ENCODE measurements around the gene RB1.
"Not testable (repeated sequence)": the region's sequence is repeated elsewhere in the genome, so short reads cannot be mapped to it uniquely, and the experiment has no call there.

The RB1 gene

DNA sequence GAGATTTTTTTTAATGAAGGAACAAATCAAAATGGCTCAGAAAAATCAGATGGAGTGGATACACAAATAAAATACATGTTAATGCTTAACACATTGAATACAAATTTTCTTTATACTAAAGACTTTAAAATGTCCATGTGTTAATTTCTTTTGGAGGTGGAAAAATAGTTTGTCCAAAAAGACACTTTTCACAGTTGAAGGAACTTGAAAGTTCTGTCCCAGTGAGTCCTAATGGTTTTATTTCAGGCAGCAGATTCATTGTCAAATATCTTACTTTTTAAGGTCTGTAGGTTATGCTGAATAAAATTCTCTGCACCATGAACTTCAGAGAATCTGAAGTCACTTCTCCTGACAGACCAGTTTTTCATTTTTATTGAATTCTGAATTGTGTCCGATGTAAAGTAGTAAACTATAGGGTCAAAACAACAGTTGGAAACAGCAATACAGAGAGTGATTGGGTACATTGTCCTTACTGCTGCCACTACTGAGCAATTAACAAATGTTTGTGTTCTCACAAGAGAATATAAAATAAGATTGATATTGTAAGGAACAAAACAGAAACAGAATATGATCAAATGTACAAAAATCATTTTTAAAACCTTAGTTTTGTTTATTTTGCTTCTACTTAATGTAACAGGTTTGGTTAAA, 107.7 kb downstream of the RB1 start:
- Mint-ChIP-seq H3K36me3 (ENCODE audit: insufficient read depth) (peaks cover 22% of the 10 kb centered on the region), H3K27me3 (no peaks in the 10 kb centered on the region), H3K9me3 (no peaks in the 10 kb centered on the region), H3K27ac (peak overlapping the region; percentile 93 to 98), H3K4me3 (peak overlapping the region; percentile 89 to 93), H3K4me1 (ENCODE audit: low read depth in 2 of 2) (peaks cover 17 to 49% of the 10 kb centered on the region in 2 donors)
- DNase-seq = no peak
- ATAC-seq (replicated peaks) = peak; percentile 31

DNA sequence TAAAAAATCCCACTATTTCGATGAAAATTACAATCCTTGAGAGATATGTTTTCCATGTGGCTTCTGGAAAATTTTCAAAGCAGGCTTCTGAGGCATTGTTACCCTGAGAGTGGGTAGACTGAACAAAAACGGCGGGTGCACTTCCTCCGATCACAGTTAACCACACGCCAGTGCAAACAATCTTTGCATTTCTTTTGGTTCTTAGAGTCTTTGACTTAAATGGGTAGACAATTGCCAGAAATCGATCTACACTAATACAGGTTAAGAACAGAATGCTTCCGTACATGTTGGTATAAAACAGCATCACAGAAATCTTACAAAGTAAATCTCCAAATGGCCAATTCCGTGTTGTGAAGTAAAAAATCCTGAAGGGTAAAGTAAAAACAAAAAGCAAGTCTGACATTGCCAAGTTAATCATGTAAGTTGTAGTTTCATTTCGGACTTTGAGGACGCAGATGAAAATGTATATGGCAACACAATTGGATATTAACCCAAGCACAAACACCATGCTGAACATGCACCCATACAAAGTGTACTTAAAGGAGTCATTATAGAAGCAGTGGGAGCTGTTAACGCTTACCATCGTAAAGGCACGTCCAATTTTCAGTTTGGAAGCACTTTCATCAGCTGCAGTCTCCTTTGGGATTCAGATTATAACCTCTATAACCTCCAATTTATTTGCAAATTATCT, 108.4 kb downstream of the RB1 start:
- peak; percentile 65 for ATAC-seq (replicated peaks)

DNA sequence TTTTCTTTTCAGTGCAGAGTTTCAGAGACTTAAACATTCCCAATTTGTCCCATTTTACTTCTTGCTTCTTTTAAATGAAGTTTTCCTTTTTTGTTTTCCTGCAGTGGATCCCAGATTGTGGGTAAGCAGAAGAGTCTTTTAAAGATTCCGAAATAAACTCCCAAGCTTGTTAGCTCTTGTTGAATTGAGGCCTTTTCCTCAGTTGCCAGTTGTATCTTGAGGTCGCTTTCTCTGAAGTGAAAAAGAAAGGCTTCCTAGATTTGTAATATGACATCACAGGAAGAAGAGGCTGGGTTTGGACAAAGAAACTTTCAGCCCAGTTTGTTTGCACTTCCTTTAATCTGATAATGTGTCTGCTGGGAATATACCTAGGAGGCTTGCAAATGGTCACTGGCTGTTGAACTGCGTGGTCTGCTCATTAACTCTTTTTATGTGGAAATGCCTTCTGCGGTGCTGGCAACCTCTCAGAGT, 109.4 kb downstream of the RB1 start, which contains the start of gene LPAR6:
Gene LPAR6 (minus strand): TSS at position 233 of the 471 bp plus-strand sequence. CDS start 690 bp downstream, outside the sequence.
- H3K4me1 Mint-ChIP-seq (ENCODE audit: low read depth in 2 of 2) = peaks cover 15 to 46% of the 10 kb centered on the region in 2 donors
- peak within 1 kb of the TSS; percentile 89 to 93 for H3K4me3 Mint-ChIP-seq
- DNase-seq = no peak
- peaks cover 22% of the 10 kb centered on the region for H3K36me3 Mint-ChIP-seq (ENCODE audit: insufficient read depth)
- peak within 1 kb of the TSS; percentile 93 to 98 for H3K27ac Mint-ChIP-seq
- H3K27me3 Mint-ChIP-seq = no peaks in the 10 kb centered on the region
- H3K9me3 Mint-ChIP-seq = no peaks in the 10 kb centered on the region
- peak; percentile 54 for ATAC-seq (replicated peaks)

More for the DNA sequence above, 108.4 kb downstream of the RB1 start:
- Mint-ChIP-seq H3K36me3 (ENCODE audit: insufficient read depth) (peaks cover 22% of the 10 kb centered on the region), H3K9me3 (no peaks in the 10 kb centered on the region), H3K4me1 (ENCODE audit: low read depth in 2 of 2) (peaks cover 17 to 45% of the 10 kb centered on the region in 2 donors), H3K4me3 (peak overlapping the region; percentile 89 to 93), H3K27me3 (no peaks in the 10 kb centered on the region), H3K27ac (peak overlapping the region; percentile 93 to 98)
- DNase-seq = no peak

DNA sequence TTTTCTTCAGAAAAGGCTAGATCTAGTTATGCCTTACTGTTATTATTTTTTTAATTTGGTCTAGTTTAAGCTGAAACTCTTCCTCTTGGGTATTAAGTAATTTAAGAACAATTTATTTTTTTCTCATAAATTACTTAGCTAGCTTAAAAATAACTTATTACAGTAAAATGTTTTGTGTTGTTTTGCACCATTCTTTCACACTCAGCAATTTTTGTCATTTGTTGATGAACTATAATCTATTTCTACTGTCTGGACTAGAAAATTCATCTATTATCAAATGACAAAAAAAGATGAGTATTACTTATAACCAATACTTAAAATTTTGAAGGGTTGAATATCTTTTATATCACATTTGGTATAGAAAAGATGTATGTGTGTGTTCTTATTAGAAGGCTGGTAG, 111.0 kb downstream of the RB1 start:
- Mint-ChIP-seq H3K27ac (peak overlapping the region; percentile 93 to 96), H3K9me3 (no peaks in the 10 kb centered on the region), H3K4me3 (peak overlapping the region; percentile 86 to 93), H3K27me3 (no peaks in the 10 kb centered on the region), H3K36me3 (ENCODE audit: insufficient read depth) (peaks cover 16% of the 10 kb centered on the region), H3K4me1 (ENCODE audit: low read depth in 2 of 2) (peaks cover 15 to 39% of the 10 kb centered on the region in 2 donors)
- no peak for ATAC-seq (replicated peaks)
- no peak for DNase-seq

DNA sequence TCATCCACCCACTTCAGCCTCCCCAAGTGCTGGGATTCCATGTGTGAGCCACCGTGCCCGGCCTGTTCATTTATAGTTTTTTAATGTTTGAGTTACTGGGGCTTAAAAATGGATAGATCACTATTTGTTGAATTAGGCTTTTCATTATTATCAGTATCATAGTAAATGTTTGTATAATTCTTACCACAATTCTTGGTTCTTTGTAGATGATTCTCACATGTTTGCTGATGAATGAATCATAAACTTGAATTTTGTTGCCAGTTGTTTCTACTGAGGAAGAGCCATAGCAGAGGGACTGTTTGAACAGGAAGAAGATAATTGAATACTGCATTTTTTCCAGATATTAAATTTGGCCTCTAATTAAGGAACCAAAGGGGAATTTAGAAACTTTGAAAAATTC, 112.0 kb downstream of the RB1 start:
- DNase-seq (no peak), ATAC-seq (replicated peaks) (no peak)
- H3K27me3 Mint-ChIP-seq = no peaks in the 10 kb centered on the region
- H3K27ac Mint-ChIP-seq = peak overlapping the region; percentile 93 to 96
- H3K9me3 Mint-ChIP-seq = no peaks in the 10 kb centered on the region
- peaks cover 10% of the 10 kb centered on the region for H3K36me3 Mint-ChIP-seq (ENCODE audit: insufficient read depth)
- peaks cover 14 to 33% of the 10 kb centered on the region in 2 donors for H3K4me1 Mint-ChIP-seq (ENCODE audit: low read depth in 2 of 2)
- peak overlapping the region; percentile 86 to 93 for H3K4me3 Mint-ChIP-seq

DNA sequence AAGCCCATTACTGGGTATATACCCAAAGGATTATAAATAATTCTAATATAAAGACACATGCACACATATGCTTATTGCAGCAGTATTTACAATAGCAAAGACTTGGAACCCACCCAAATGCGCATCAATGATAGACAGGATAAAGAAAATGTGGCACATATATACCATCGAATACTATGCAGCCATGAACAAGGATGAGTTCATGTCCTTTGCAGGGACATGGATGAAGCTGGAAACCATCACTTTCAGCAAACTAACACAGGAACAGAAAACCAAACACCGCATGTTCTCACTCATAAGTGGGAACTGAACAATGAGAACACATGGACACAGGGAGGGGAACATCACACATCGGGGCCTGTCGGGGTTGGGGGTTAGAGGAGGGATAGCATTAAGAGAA, 118.5 kb downstream of the RB1 start:
- not testable (repeated sequence) for H3K9me3 Mint-ChIP-seq; H3K36me3 Mint-ChIP-seq (ENCODE audit: insufficient read depth); H3K27me3 Mint-ChIP-seq; DNase-seq; H3K4me3 Mint-ChIP-seq; ATAC-seq (replicated peaks)
- Mint-ChIP-seq H3K4me1 (ENCODE audit: low read depth in 2 of 2) (peaks cover 0 to 23% of the 10 kb centered on the region in 2 donors), H3K27ac (peak overlapping the region in 1 of 2 donors; percentile 10)

DNA sequence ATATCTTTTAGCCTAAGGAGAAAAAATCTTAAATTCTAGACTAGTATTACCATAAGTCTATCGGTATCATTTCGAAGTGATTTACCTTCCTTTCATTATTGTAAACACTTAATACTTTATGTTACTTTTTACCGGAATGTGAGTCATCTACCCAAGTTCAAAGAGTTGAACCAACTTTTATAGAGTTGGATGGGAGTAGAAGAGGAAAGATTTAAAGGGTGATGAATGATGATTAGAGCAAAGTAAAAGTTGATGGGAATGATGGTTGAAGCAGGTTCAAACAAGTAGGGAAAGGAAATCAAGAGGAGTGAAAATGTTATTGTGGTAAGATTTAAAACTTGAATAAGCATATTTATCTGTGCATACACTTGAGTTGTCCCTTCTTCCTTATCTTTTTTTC, 120.7 kb downstream of the RB1 start:
- no peak overlapping the region for H3K27ac Mint-ChIP-seq

DNA sequence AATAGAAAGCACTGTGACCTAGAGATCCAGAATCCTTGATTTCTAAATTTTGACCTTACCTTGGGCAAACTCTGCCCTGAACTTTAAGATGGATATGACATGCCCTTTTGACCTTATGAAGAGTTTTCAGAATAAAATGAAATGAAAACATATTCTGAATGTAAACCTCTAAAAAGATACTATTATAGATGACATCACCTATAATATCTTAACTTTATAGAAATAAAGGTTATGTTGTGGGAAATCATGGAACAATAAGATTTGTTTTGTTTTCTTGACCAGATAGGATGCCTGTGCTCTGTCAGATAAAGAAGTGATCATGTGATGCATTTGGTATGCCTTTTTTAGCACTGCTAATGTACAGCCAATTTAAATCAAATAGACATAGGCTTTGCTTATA, 122.5 kb downstream of the RB1 start:
- H3K27me3 Mint-ChIP-seq = no peaks in the 10 kb centered on the region
- H3K4me1 Mint-ChIP-seq (ENCODE audit: low read depth in 2 of 2) = peaks cover 6 to 20% of the 10 kb centered on the region in 2 donors
- DNase-seq (no peak), ATAC-seq (replicated peaks) (no peak)
- H3K36me3 Mint-ChIP-seq (ENCODE audit: insufficient read depth) = peaks cover 3% of the 10 kb centered on the region
- peak overlapping the region in 1 of 2 donors; percentile 57 for H3K27ac Mint-ChIP-seq
- H3K4me3 Mint-ChIP-seq = no peak overlapping the region
- no peaks in the 10 kb centered on the region for H3K9me3 Mint-ChIP-seq

More for the DNA sequence above, 120.7 kb downstream of the RB1 start:
- DNase-seq (no peak), ATAC-seq (replicated peaks) (no peak)
- H3K9me3 Mint-ChIP-seq = no peaks in the 10 kb centered on the region
- no peaks in the 10 kb centered on the region for H3K36me3 Mint-ChIP-seq (ENCODE audit: insufficient read depth)
- H3K4me3 Mint-ChIP-seq = no peak overlapping the region
- peaks cover 4 to 21% of the 10 kb centered on the region in 2 donors for H3K4me1 Mint-ChIP-seq (ENCODE audit: low read depth in 2 of 2)
- H3K27me3 Mint-ChIP-seq = no peaks in the 10 kb centered on the region

DNA sequence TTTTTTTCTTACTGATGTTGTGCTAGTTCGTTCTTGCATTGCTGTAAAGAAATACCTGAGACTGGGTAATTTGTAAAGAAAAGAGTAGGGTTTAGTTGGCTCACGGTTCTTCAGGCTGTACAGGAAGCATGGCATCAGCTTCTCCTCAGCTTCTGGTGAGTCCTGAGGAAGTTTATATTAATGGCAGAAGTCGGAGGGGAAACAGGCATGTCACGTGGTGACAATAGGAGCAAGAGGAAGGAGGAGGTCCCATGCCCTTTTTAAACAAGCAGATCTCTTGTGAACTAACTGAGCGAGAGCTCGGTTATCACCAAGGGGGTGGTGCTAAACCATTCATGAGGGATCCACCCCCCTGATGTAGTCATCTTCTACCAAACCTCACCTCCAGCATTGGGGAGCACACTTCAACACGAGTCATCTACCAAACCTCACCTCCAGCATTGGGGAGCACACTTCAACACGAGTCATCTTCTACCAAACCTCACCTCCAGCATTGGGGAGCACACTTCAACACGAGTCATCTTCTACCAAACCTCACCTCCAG, 123.3 kb downstream of the RB1 start:
- H3K27me3 Mint-ChIP-seq; DNase-seq; ATAC-seq (replicated peaks); H3K9me3 Mint-ChIP-seq; H3K4me3 Mint-ChIP-seq; H3K36me3 Mint-ChIP-seq (ENCODE audit: insufficient read depth): not testable (repeated sequence)
- peaks cover 6 to 27% of the 10 kb centered on the region in 2 donors for H3K4me1 Mint-ChIP-seq (ENCODE audit: low read depth in 2 of 2)
- peak overlapping the region in 1 of 2 donors; percentile 57 for H3K27ac Mint-ChIP-seq

DNA sequence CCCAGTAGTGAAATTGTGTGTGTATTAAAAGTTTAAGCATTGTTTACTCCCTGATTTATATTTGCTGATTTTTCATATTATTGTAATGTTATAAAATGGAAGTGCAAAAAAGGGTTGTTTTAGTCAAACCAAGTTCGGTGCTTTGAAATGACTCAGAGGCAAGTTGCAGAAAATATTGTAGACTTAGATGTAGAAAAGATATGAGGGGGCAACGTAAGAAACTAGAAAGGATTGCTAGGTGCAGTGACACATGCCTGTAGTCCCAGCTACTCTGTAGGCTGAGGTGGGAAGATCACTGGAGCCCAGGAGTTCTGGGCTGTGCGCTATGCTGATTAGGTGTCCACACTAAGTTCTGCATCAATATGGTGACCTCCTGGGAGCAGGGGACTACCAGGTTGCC, 125.5 kb downstream of the RB1 start:
- no peaks in the 10 kb centered on the region for H3K27me3 Mint-ChIP-seq
- H3K4me3 Mint-ChIP-seq = no peak overlapping the region
- DNase-seq (no peak), ATAC-seq (replicated peaks) (no peak)
- H3K9me3 Mint-ChIP-seq = no peaks in the 10 kb centered on the region
- peak overlapping the region in 1 of 2 donors; percentile 12 for H3K27ac Mint-ChIP-seq
- H3K36me3 Mint-ChIP-seq (ENCODE audit: insufficient read depth) = peaks cover 3% of the 10 kb centered on the region
- peaks cover 6 to 33% of the 10 kb centered on the region in 2 donors for H3K4me1 Mint-ChIP-seq (ENCODE audit: low read depth in 2 of 2)

DNA sequence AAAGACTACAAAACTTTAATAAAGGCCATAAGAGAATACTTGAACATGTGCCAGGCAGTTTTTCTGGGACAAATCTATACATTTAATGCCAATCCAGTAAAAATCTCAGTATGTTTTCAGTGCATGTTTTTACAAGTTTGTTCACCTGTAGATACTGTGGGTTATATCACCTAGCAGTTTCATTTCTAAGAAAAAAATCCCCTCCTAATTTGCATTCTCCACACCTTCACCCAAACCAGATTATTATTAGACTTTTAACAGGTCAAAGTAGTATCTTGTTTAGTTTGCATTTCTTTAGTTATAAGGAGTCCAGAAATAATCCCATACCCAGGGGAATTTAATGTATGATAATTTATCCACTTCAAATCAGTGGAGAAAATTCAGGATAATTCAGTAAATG, 126.3 kb downstream of the RB1 start:
- Mint-ChIP-seq H3K27me3 (no peaks in the 10 kb centered on the region), H3K9me3 (no peaks in the 10 kb centered on the region), H3K27ac (no peak overlapping the region), H3K36me3 (ENCODE audit: insufficient read depth) (peaks cover 3% of the 10 kb centered on the region), H3K4me1 (ENCODE audit: low read depth in 2 of 2) (peaks cover 6 to 40% of the 10 kb centered on the region in 2 donors), H3K4me3 (no peak overlapping the region)
- DNase-seq = no peak
- no peak for ATAC-seq (replicated peaks)

DNA sequence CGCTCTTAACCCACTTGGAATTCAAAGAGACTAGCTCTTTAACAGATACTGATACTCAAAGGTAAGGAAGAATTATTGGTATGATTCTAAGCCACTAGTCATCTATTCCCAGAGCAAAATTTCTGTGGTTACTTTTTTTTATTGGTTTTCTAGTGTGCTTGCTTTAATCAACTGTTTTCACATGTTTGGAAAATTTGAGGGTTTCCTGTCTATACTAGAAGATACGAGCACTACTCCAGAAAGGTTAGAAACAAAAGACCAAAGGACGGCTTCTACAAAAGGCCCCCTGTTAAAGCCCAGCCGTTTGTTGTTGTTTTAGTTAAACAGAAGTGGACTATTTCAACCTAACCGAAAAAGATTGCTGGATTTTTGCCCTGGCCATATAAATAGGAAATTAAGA, 127.9 kb downstream of the RB1 start:
- peaks cover 9 to 43% of the 10 kb centered on the region in 2 donors for H3K4me1 Mint-ChIP-seq (ENCODE audit: low read depth in 2 of 2)
- no peak overlapping the region for H3K4me3 Mint-ChIP-seq
- no peak for DNase-seq
- H3K9me3 Mint-ChIP-seq = no peaks in the 10 kb centered on the region
- no peaks in the 10 kb centered on the region for H3K27me3 Mint-ChIP-seq
- H3K36me3 Mint-ChIP-seq (ENCODE audit: insufficient read depth) = peaks cover 3% of the 10 kb centered on the region
- H3K27ac Mint-ChIP-seq = no peak overlapping the region
- no peak for ATAC-seq (replicated peaks)

DNA sequence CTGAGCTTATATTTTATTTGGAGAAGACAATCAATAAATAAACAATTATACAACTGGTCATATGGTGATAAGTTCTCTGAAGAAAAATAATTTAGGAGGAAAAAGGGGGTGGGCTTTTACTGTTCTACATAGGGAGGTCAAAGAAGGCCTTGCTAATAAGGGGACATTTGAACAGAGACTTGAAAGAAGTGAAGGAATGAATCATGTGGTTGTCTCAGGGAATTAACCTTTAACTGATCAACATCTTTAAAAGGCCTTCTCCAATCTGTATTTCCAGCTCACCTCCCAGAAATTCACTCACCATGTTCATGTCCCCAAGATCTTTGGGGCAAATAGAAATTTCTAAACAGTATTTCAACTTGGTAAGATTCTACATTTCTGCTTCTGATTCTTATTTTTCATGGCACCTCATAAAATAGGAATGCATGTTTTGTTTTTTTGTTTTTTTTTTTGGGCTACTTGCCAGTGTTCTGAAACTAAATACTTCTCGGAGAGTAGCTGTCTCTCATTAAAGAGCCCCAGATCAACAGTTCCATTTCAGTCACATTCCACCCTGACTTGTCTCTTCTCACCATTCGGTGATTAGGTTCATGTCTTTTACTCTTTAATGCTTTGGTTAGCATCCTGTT, 128.6 kb downstream of the RB1 start:
- peaks cover 9 to 46% of the 10 kb centered on the region in 2 donors for H3K4me1 Mint-ChIP-seq (ENCODE audit: low read depth in 2 of 2)
- peaks cover 3% of the 10 kb centered on the region for H3K36me3 Mint-ChIP-seq (ENCODE audit: insufficient read depth)
- H3K27me3 Mint-ChIP-seq = no peaks in the 10 kb centered on the region
- ATAC-seq (replicated peaks) = no peak
- H3K9me3 Mint-ChIP-seq = no peaks in the 10 kb centered on the region
- no peak overlapping the region for H3K4me3 Mint-ChIP-seq
- no peak for DNase-seq
- H3K27ac Mint-ChIP-seq = no peak overlapping the region

Data from effector memory CD8-positive, alpha-beta T cell (primary cell).